ENCODE results near the gene POLD4.

- no peak for TF ChIP-seq CTCF (IDR thresholded peaks at IDR 0.05 in 4 of 5, conservative IDR thresholded peaks at IDR 0.05 in 1 of 5)
- TF ChIP-seq POLR2A (IDR thresholded peaks at IDR 0.05), result no peak
These were observed 12.5 kb upstream of the POLD4 start for GRCh38 chr11:67365736-67366444.
